TTC549 (cell line): ENCODE measurements around the gene ZNF280B.
"Not testable (repeated sequence)": the region's sequence is repeated elsewhere in the genome, so short reads cannot be mapped to it uniquely, and the experiment has no call there.

ENCODE experiments used
- FAIRE-seq: peaks from 2 replicates; lab custom pipeline; 2012; peaks lifted over from hg19 to GRCh38; lab: Jason Lieb, UNC

Gene ZNF280B

DNA sequence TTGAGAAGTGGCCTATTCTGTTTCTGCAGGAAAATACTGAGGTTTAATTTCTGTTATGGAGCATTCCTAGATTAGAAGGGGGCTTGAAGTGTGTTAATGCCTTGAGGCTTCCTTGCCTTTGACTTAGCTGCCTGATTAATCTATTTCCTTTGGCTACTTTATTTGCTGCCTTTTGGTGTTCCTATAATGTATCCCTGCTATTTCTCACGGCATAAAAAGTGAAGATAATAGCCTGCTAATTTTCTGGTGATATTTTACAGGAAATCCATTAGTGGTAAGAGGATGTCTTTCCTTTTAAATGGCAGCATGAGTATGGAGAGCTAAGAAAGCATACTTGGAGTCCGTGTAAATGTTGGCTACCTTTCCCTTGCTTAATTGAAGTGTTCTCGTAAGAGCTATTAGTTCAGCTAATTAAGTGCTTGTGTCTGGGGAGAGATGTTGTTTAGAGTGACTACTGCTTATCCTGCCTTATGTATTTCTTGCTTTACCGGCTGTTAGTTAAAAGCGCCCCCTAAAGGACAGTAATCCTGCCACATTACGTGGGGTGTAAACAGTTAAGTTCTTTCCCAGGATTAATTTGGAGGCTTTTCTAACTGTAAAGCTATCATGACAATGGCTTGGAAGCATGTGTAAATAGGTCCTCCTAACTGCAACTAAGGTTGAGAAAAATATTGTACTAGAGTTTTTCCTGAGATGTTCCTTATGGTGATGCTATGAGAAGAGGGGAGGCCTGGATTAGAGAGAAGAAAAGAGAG is 45.6 kb downstream of the ZNF280B start:
- FAIRE-seq = no peak

DNA sequence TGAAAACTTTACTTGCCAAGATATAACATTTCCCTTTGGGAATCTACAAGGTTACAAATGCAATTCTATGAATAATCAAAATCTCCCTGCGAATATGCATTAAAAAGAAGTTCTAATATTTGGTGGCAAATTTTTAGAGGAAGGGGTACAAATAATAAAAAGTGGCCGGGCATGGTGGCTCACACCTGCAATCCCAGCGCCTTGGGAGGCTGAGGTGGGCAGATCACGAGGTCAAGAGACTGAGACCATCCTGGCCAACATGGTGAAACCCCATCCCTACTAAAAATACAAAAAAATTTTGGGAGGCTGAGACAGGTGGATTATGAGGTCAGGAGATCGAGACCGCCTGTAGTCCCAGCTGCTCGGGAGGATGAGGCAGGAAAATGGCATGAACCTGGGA is 47.0 kb downstream of the ZNF280B start:
- no peak for FAIRE-seq

DNA sequence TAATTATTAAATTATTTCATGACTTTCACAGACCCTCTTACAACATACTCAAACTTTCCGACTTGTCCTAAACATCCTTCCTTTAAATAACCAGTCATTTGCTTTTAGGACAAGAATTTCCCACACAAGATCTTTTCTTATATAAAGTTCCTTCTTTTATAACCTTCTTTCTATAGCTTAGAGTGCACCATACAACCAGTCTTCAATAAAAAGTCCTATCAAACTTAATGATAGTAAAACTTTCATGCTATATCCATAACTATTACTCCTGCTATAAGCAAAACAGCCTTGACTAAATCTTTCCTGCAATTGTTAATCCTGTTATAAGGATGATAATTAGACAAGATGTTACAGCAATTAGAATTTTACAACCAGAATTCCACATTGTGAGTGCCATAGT is 47.4 kb downstream of the ZNF280B start:
- FAIRE-seq = no peak

DNA sequence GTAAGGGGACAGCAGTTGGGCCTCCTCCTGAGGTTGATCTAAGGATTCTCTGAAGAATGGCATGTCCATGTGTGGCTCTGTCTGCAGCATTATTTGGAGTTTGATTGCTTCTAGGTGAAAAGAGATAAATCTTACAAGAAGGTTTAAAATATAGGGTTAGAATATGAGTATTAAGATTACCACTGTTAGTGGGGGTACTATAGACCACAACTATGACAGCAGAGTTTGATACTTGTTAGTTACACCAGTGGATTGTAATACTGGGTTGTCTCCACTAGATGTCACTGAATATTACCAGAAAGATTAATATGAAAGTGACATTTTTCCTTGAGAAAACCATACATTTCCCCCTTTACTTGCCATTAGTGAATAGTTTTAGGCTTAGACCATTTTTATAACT is 47.9 kb downstream of the ZNF280B start:
- FAIRE-seq = no peak

DNA sequence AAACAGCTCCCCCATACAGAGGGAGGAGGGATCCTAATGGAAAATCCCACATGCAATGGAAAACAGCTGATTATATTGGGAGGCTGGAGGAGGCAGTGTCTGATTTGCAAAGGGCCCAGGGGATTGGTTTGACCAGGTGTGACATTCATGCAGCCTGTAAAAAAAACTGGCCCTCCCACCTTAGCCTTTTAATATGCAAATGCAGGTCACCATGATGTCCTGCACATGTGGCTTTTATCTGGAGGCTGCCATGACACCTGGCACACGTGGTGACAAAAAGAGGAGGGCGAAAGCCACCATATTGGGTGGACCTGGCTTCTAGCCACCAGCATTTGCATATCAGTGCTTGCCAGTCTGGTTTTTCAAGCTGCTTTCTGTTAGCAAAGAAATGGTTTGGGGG is 48.5 kb downstream of the ZNF280B start:
- FAIRE-seq = no peak

DNA sequence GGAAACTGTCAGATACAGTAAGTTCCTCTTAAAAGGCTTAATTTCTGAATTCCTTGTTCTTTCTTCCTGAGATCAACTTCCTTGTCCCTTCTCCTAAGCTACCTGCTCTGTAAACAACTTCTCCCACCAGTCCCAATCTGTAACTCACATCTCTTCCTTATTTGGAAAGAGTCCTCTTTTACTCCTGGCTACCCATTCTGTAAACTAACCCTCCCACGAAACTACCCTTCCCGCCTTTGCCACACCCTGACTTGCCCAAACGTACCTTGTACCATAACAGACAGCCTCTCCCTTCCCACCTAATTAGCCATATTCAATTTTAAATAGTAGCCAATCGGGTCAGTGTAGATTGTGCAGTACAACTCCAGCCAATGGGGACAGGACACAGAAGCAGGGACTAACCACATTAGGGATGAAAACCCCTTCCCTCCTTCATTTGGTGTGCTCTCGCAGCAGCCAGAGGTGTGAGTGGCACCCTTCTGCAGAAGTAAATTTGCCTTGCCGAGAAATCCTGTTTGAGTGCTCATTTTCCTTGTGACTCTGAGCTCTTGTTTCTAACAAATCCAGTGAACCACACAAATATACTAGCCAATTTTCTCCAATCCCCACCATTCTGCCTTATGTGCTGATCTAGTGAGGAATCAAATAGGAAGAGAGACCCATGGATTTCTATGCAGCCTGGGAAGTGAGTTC is 49.5 kb downstream of the ZNF280B start:
- no peak for FAIRE-seq

DNA sequence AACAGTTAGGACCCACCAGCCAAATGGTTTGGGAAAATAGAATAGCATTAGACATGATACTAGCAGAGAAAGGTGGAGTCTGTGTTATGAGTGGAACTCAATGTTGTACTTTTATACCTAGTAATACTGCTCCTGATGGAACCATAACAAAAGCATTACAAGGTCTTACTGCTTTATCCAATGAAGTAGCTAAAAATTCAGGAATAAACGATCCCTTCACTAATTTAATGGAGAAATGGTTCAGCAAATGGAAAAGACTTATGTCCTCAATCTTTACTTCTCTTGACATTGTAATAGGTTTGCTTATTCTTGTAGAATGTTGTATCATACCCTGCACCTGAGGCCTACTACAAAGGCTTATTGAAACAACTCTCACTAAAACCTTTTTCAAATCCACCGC is 50.2 kb downstream of the ZNF280B start:
- no peak for FAIRE-seq

DNA sequence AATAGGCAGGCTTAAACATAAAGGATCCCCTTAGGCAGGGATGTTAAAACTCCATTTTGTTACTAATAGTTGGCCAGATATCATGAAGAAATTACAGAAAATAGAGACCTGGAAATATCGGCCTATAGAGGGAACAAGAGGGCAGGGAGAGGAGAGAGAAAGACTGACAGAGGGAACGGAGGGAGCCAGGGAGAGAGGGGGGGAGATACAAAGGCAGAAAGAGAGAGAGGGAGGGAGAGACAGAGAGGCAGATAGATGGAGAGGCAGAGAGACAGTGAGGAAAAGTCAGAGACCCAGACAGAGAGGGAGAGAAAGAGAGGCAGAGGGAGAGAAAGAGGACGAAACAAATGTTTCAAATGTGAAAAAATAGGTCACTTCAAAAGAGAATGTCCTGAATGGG is 53.5 kb downstream of the ZNF280B start:
- FAIRE-seq = no peak

DNA sequence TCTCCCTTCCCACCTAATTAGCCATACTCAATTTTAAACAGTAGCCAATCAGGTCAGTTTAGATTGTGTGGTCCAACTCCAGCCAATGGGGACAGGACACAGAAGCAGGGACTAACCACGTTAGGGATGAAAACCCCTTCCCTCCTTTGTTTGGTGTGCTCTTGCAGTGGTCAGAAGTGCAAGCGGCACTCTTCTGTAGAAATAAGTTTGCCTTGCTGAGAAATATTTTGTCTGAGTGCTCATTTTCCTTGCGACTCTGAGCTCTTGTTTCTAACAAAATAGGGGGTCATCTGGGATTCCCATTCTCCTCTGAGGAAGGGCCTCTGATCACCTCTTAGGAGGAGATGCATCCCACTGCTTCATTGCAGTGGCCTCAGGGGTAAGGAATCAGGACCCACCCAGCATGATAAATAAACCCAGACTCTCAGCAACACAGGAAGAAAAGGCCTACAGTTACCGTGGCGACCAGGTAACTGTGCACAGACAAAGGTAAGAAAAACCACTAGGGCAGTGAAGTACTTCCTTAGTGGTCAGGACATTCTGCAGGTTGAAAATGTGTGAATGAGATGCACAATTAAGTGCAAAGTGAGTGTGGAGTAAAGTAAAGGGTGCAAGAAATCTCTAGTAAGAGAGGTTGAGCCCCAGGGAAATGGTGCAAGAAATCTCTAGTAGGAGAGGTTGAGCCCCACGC is 55.4 kb downstream of the ZNF280B start:
- FAIRE-seq = no peak

DNA sequence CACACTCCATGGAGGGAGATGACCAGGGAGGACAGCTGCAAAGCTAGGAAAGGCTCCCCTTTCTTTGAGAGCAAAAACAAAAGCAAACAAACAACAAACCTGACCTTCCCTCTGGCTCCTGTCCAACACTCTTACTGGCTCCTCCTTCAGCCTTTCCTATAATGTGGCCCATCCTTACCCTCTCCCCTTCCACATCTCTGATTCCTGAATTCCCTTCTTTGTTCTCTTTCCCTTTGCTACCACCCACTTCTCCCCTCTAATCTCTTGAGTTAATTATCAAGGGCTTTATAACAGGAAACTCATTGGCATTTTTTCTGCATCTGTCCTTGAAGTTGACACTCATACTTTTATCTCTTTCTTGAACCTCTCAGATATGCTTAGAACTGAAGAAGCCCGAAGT is 56.3 kb downstream of the ZNF280B start:
- FAIRE-seq = no peak

DNA sequence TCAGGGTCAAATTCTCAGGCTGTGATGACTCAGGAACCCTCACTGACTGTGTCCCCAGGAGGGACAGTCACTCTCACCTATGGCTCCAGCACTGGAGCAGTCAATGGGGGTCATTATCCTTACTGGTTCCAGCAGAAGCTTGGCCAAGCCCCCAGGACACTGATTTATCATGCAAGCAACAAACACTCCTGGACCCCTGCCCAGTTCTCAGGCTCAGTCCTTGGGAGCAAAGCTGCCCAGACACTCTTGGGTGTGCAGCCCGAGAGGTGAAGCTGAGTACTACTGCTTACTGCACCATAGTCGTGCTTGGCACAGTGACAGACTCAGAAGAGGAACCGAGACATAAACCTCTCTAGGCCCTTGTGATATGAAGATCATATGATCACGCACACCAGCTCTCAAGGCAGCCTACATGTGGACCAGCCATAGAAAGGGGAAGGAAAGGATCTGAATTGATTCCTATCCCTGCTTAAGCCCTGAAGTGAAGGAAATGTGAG is 58.2 kb downstream of the ZNF280B start:
- no peak for FAIRE-seq

DNA sequence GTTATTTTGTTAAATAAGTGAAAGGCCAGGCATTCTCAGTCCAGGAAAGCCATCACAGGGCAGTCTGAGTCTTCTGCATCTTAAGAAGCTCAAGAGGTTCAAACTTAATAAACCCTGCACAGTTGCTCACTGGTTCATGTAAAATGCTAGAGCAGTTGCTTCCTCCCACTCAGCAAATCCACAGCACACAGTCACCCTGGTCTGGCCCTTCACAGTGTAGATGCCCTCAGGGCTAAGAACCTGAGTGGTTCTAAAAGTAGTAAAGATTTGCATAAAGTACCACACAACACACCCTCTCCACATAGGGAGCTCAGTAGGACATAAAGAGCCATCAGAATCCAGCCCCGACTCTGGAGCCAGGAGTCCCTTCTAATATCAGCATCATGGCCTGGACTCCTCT is 58.7 kb downstream of the ZNF280B start:
- FAIRE-seq = no peak

DNA sequence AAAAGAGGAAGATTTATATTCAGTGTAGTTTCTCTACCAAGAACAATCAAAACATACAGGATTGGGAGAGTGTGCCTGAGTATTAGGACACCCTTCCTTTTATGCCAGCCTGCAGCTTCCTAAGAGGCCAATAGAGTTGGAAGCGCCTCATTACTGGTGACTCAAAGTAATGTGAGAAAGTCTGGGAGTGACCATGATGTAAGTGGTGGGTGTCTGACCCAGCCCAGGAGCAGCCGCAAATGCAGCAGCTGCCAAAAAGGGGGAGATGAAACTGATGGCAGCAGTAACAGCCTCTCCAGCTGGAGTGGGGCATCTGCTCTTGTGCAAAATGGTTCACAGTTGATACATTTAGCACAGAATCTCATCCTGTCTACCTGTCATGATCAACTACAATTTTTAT is 62.0 kb downstream of the ZNF280B start:
- FAIRE-seq = no peak

DNA sequence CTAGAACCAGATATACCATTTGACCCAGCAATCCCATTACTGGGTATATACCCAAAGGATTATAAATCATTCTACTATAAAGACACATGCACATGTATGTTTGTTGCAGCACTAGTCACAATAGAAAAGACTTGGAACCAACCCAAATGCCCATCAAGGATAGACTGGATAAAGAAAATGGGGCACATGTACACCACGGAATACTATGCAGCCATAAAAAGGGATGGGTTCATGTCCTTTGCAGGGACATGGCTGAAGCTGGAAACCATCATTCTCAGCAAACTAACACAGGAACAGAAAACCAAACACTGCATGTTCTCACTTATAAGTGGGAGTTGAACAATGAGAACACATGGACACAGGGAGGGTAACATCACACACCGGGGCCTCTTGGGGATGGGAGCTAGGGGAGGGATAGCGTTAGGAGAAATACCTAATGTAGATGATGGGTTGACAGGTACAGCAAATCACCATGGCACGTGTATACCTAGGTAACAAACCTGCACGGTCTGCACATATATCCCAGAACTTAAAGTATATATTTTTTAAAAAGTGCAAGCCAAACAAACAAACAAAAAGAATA is 64.4 kb downstream of the ZNF280B start:
- FAIRE-seq = not testable (repeated sequence)

DNA sequence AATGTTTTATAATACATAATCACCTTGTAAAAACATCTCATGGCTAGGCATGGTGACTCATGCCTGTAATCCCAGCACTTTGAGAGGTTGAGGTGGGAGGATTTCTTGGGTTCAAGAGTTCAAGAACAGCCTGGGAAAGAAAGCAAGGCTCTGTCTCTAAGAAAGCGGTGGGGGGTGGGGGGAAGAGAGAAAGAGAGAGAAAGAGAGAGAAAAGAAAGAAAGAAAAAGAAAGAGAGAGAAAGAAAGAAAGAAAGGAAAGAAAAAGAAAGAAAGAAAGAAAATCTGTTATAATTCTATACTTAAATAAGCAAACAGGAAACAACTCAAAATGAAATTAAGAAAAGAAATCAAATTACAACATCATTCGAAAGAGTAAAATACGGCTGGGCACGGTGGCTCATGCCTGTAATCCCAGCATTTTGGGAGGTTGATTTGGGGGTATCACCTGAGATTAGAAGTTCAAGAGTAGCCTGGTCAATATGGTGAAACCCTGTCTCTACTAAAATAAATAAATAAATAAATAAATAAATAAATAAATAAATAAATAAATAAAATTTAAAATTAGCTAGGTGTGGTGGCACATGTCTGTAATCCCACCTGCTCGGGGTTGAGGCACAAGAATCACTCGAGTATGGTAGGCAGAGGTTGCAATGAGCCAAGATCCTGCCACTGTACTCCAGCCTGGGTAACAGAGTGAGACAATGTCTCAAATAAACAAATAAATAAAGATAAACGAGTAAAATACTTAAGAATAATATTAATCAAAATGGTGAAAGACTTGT is 65.4 kb downstream of the ZNF280B start:
- no peak for FAIRE-seq

DNA sequence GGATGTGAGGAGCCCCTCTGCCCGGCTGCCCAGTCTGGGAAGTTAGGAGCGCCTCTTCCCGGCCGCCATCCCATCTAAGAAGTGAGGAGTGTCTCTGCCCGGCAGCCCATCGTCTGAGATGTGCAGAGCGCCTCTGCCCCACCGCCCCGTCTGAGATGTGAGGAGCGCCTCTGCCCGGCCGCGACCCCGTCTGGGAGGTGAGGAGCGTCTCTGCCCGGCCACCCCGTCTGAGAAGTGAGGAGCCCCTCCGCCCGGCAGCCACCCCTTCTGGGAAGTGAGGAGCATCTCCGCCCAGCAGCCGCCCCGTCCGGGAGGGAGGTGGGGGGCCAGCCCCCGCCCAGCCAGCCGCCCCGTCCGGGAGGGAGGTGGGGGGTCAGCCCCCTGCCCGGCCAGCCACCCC is 66.9 kb downstream of the ZNF280B start:
- FAIRE-seq = not testable (repeated sequence)

DNA sequence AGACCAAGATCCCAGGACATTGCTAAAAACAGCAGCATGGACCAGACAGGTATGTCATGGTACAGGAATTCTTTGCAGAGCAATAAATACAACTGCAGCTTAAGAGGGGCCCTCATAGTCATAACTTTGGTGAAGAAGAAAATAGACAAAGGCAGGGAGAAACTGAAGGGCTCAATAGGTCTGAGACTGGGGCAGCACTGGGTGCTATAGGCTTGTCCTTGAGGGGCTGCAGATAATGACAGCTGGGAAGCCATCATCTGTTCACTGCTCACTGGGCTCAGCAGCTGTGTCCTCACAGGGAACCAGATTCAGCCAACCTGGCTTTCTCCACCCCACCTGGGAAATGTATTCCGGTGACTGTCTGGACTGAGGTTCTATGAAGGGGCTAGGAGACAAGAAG is 68.4 kb downstream of the ZNF280B start:
- FAIRE-seq = no peak
